Stimulated activated CD4-positive, alpha-beta T cell treated with anti-CD3 and anti-CD28 coated beads, TNF-alpha, amount 100 ng/mL, for 48 hours (primary cell): ENCODE results near the gene OCA2.

Experiments used
- DNase-seq, 3 donors: peaks; one replicate each; pipeline ENCODE4 v3.0.0-alpha.2; 2020; ENCODE audit warnings: low read depth in 3 of 3

Gene OCA2

DNA sequence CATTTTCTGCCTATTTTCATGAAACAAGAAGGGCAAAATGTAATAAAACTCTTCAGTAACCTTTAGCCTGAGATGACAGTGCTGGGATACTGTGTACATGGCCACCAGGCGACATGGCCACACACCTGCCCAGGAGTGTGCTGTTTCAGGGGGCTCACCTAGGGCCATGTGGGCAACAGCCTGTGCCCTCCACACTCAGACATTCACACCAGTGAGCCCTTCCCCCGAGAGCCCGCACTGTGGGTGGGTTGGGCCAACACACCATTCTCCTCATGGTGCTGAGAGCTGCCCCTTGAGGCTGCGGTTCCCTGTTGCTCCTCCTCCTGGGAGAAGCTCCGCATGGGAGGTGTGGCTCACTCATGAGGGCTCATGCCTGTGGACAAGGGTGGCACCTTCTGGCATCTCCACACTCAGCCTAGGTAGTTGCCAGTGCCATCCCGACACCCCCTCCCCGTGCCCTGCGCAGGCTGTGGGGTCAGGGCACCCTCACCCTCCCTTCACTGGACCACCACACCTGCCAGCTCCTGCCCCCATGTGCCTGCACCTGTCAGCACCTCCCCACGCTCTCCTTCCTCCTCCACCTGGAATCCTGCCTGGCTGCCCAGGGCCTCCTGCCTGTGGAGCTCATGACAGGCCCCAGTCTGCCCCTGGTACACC lies 19.7 kb downstream of the OCA2 start:
- no peak for DNase-seq

DNA sequence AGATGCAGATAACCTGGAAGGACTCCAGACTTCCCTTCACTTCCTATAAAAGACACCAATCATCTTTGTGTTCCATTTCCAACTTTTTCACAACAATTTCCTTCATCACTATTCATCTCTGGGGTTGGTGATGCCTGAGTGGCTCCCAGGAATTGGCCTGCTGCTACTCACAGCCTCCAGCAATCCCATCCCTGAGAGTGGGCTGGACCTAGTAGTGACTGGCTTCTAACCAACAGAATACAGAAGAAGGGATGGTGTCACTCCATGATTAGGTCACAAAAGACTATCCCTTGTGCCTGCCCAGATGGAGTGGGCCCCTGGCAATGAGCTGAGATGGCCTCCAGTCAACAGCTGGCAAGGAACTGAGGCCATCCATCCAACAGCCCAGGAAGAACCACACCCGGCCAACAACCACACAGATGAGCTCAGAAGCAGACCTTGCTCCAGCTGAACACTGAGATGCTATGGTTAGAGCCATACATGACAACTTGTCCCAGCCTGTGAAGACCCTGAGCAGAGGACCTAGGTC lies 20.9 kb downstream of the OCA2 start:
- no peak for DNase-seq

- DNase-seq = no peak
Observed at GRCh38 chr15:28075573-28075972, 23.5 kb downstream of the OCA2 start.

DNA sequence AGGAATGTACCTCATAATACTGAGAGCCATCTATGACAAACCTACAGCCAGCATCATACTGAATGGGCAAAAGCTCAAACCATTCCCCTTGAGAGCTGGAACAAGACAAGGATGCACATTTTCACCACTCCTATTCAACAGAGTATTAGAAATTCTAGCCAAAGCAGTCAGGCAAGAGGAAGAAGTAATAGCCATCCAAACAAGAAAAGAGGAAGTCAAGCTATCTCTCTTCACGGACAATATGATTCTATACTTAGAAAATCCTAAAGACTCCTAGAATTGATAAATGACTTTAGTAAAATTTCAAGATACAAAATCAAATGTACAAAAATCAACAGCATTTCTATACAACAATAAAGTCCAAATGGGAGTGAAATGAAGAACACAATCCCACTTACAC lies 30.2 kb downstream of the OCA2 start:
- DNase-seq = no peak

DNA sequence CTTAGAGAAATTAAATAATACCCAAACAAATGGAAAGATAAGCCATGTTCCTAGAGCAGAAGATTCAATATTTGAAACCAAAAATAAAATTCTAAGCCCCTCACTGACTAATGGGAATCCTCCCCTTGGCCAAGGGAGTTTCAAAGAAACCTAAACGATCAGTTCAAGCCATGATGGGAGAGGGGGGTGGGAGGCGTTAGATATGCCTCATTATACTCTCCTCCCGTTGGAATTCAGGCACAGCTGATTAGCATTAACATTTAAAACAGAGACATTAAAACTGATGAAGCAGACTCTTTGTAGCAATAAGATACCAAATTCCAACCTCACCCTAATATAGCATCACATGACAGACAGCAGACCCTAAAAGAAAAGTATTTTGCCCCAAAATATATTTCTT lies 32.9 kb downstream of the OCA2 start:
- no peak for DNase-seq

GRCh38 chr15:28060005-28060404 lies 39.1 kb downstream of the OCA2 start:
- DNase-seq = no peak

GRCh38 chr15:28058082-28058481 lies 41.0 kb downstream of the OCA2 start:
- DNase-seq = no peak

DNA sequence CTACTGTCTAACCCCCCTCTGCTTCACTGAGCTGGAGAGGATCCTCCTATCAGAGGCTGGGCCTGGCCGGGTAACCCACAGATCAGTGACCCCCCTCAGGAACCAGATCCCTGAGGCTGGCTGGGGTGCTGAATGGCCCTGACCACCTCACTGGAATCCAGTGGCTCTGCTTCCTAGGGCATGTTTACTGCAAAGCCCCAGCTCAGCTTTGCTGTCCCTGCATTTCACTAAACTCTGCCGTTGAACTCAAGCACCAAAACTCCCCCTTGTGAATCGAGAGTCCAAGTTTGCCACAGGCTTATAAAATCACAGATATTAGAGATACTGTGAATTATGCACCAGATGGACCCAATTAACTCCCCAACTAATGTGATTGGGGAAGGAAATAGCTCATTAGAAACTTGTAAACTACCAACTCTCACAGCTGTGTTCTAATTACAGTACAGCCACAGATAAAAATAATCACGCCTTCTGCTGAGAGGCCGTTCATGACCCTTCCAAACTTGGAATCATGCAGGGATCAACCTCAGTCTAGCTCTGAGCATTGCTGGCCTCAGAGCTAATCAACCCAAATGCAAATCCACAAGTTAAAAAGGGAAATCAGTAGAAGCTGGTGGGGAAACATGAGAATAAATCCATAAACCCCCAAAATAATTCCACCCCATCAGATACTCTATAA lies 47.0 kb downstream of the OCA2 start:
- no peak for DNase-seq

- DNase-seq = no peak
Observed at GRCh38 chr15:28049581-28049980, 49.5 kb downstream of the OCA2 start.

DNA sequence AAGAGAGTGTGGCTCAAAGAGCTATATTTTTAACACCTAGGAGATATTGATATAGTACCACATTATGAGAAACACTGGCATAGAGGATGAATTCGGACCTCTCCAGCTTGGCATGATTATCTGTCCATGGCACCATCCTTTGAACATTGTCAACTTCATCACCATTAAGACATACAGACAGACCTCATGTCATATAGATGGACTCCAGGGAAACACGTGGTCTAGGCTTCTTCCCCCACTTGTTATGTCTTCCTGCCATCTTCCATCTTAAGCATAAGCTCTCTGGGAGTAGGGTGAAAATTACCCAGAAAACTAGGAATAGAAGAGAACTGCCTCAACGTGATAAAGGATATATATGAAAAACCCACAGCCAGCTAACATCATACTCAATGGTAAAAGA lies 51.8 kb downstream of the OCA2 start:
- no peak for DNase-seq

GRCh38 chr15:28044121-28044672 lies 54.9 kb downstream of the OCA2 start:
- no peak for DNase-seq

DNA sequence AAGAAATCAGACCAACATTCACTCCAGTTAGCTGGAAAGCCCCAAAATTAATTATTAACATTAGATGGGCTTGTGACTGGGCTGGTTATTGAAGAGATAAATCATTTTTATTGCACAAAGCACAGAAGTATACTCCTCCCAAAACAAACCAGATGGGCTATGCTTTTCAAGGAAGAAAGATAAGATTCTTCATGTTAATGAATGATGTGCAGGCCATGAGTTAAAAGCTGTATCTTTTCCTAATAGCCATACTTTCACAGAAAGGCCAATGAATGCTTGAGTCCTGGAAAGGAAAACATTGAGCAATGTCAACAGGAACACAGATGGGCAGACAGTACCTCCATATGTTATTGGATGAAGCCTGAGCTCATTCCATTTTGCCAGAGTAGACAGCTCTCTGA lies 55.4 kb downstream of the OCA2 start:
- DNase-seq = no peak

GRCh38 chr15:28037969-28038590 lies 61.0 kb downstream of the OCA2 start:
- DNase-seq = no peak

GRCh38 chr15:28033443-28033842 lies 65.7 kb downstream of the OCA2 start:
- no peak for DNase-seq

- DNase-seq = no peak
Observed at GRCh38 chr15:28030801-28031200, 68.3 kb downstream of the OCA2 start.

DNA sequence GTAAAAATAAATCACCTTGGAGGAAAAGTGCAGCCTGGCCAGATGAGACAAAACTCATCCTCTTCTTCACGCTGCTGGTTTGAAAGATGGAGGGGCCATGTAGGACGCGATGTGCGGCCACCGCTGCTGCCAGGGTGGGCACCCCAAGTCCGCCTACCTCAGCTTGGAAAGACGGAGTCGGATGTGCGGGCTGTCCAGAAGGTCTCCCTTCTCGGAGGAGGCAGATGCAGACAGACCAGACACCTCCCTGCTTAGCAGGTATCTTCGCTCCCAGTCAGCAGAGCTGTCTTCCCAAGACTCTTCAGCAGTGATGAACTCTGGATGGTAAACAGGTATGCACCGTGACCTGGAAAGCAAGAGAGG lies 71.4 kb downstream of the OCA2 start:
- DNase-seq = no peak

- no peak for DNase-seq
Observed at GRCh38 chr15:28026764-28027713, 72.1 kb downstream of the OCA2 start.

DNA sequence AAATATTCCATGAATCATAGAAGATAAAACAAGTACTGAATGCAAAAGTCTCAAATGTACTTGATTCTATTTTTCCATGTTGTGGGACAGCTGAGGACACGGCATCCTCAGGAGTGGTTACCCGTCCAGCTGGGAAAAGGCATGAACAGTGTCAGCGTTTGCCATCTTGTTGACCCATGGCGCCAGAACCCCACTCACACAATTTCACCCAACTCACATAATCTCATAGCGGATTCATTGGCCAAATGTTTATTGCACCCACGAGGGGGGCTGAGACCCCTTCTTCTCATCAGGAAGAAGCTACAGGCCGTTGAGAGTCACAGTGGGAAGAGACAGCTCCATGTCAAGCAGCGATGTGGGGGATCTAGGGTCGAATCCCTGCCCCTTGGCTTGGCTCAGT lies 72.9 kb downstream of the OCA2 start:
- DNase-seq = no peak

DNA sequence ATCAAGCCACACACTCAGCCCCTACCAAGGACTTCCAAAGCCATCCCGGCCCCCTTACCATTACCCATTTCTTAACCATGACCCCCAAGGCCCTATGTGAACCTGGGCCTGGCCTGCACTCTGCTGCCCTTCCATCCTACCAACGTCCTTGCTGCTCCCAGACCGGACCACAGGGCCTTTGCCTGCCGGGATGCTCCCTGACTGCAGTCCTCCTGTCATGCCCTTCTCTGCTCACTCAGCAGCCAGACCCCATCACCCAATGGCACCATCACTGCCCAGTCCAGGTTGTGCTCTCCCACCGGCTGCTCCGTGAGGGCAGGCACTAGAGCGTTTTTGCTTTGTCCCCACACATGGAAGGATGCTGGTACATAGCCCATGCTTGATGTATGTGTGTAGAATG lies 73.7 kb downstream of the OCA2 start:
- no peak for DNase-seq

DNA sequence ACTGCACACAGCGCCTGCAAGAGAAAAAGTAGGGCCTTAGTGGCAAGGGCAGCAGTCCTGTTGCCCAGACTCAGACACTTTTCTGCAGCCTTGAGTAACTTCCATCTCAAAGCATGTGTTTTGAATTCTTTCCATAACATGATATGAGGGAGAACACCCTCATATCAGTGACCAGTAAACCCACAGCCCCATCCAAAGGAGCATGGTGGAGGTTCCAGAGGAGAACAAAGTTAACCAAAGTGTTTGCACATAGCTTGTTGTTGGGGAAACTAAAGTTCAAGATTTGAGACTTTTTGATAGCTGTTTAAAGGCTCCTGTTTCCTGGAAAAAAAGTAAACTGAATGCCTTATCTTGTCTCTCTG lies 74.2 kb downstream of the OCA2 start:
- no peak for DNase-seq

- DNase-seq = no peak
Observed at GRCh38 chr15:28023933-28024888, 74.9 kb downstream of the OCA2 start.
